ENCODE results near the gene LRRC45.

- TF ChIP-seq CTCF (IDR thresholded peaks at IDR 0.05; ENCODE audit: extremely low read depth in 1 of 2, insufficient read depth in 1 of 2, low read depth in 1 of 2, low read length in 2 of 2) (no peak), POLR2A (IDR thresholded peaks at IDR 0.05; ENCODE audit: low read depth, low read length) (no peak), EZH2 (IDR thresholded peaks at IDR 0.05; ENCODE audit: borderline replicate concordance, low read depth, low read length, severe bottlenecking) (no peak), MAX (IDR thresholded peaks at IDR 0.05; ENCODE audit: insufficient read depth, insufficient read length) (no peak), POLR2AphosphoS5 (IDR thresholded peaks at IDR 0.05; ENCODE audit: insufficient read depth, low read depth, low read length) (no peak), JUN (IDR thresholded peaks at IDR 0.05; ENCODE audit: borderline replicate concordance, insufficient read depth, insufficient read length, low read depth) (no peak)
Observed at GRCh38 chr17:81980122-81980521, 43.0 kb upstream of the LRRC45 start.

All from endothelial cell of umbilical vein (primary cell).